Measurements from ENCODE around the gene PDYN.

The PDYN gene

GRCh38 chr20:1939270-1939595, 54.6 kb downstream of the PDYN start:
- Histone ChIP-seq H3K9ac (no peak overlapping the region), H3K36me3 (ENCODE audit: insufficient read depth) (no peaks in the 10 kb centered on the region), H3K79me2 (ENCODE audit: insufficient read depth, low read depth) (no peaks in the 10 kb centered on the region), H2AFZ (ENCODE audit: low read depth) (no peak overlapping the region), H3K4me1 (ENCODE audit: low read depth, poor library complexity, severe bottlenecking) (no peaks in the 10 kb centered on the region), H3K27ac (no peak overlapping the region), H3K4me3 (IDR thresholded peaks at IDR 0.05; ENCODE audit: insufficient read depth, low read depth, low read length) (no peak overlapping the region), H3K27me3 (ENCODE audit: insufficient read depth, low read depth) (no peaks in the 10 kb centered on the region), H4K20me1 (ENCODE audit: insufficient read depth) (no peaks in the 10 kb centered on the region), H3K4me2 (no peak overlapping the region)
- TF ChIP-seq CTCF (conservative IDR thresholded peaks at IDR 0.05; ENCODE audit: low read depth, low read length), result no peak

GRCh38 chr20:1938464-1939269, 55.2 kb downstream of the PDYN start:
- TF ChIP-seq CTCF (conservative IDR thresholded peaks at IDR 0.05; ENCODE audit: low read depth, low read length), result no peak
- Histone ChIP-seq H3K4me1 (ENCODE audit: low read depth, poor library complexity, severe bottlenecking) (no peaks in the 10 kb centered on the region), H2AFZ (ENCODE audit: low read depth) (no peak overlapping the region), H4K20me1 (ENCODE audit: insufficient read depth) (no peaks in the 10 kb centered on the region), H3K27me3 (ENCODE audit: insufficient read depth, low read depth) (no peaks in the 10 kb centered on the region), H3K79me2 (ENCODE audit: insufficient read depth, low read depth) (no peaks in the 10 kb centered on the region), H3K27ac (no peak overlapping the region), H3K4me3 (IDR thresholded peaks at IDR 0.05; ENCODE audit: insufficient read depth, low read depth, low read length) (no peak overlapping the region), H3K36me3 (ENCODE audit: insufficient read depth) (no peaks in the 10 kb centered on the region), H3K9ac (no peak overlapping the region), H3K4me2 (no peak overlapping the region)

GRCh38 chr20:1937316-1937976, 56.4 kb downstream of the PDYN start:
- no peaks in the 10 kb centered on the region for H3K36me3 ChIP-seq (ENCODE audit: insufficient read depth)
- H3K9ac ChIP-seq, result no peak overlapping the region
- no peak for TF ChIP-seq CTCF (conservative IDR thresholded peaks at IDR 0.05; ENCODE audit: low read depth, low read length)

GRCh38 chr20:1935696-1936366, 58.0 kb downstream of the PDYN start:
- Histone ChIP-seq H3K4me2 (no peak overlapping the region), H3K4me3 (IDR thresholded peaks at IDR 0.05; ENCODE audit: insufficient read depth, low read depth, low read length) (no peak overlapping the region), H4K20me1 (ENCODE audit: insufficient read depth) (no peaks in the 10 kb centered on the region), H2AFZ (ENCODE audit: low read depth) (no peak overlapping the region), H3K27me3 (ENCODE audit: insufficient read depth, low read depth) (no peaks in the 10 kb centered on the region), H3K4me1 (ENCODE audit: low read depth, poor library complexity, severe bottlenecking) (no peaks in the 10 kb centered on the region), H3K9ac (no peak overlapping the region), H3K27ac (no peak overlapping the region), H3K79me2 (ENCODE audit: insufficient read depth, low read depth) (no peaks in the 10 kb centered on the region), H3K36me3 (ENCODE audit: insufficient read depth) (no peaks in the 10 kb centered on the region)
- no peak for TF ChIP-seq CTCF (conservative IDR thresholded peaks at IDR 0.05; ENCODE audit: low read depth, low read length)

More at GRCh38 chr20:1937316-1937976, 56.4 kb downstream of the PDYN start:
- Histone ChIP-seq H3K4me2 (no peak overlapping the region), H3K79me2 (ENCODE audit: insufficient read depth, low read depth) (no peaks in the 10 kb centered on the region), H3K27ac (no peak overlapping the region), H3K4me3 (IDR thresholded peaks at IDR 0.05; ENCODE audit: insufficient read depth, low read depth, low read length) (no peak overlapping the region), H3K27me3 (ENCODE audit: insufficient read depth, low read depth) (no peaks in the 10 kb centered on the region), H3K4me1 (ENCODE audit: low read depth, poor library complexity, severe bottlenecking) (no peaks in the 10 kb centered on the region), H4K20me1 (ENCODE audit: insufficient read depth) (no peaks in the 10 kb centered on the region), H2AFZ (ENCODE audit: low read depth) (no peak overlapping the region)
